CD4-positive, alpha-beta T cell (primary cell): ENCODE results near the gene LPCAT2. TPM values are rescaled to one million over a fixed set of nuclear protein-coding genes. Genes with fewer than 3 reads are reported as not detected.

Experiments used
- ATAC-seq: fragments of 200-7000 bp; cut with Tn5 transposase; one replicate; pipeline ENCODE4 v1.10.0; 2022; ENCODE audit warnings: mild to moderate bottlenecking; ENCODE audit not compliant: poor library complexity
- CTCF ChIA-PET: fragments of 350-600 bp; sonication (Branson Sonifier 250); formaldehyde crosslinking; loops from one replicate; lab custom pipeline; 2021; ENCODE audit warnings: antibody characterized with exemption, inconsistent platforms; lab: Charles Lee
- POLR2A ChIA-PET: fragments of 350-600 bp; sonication (Branson Sonifier 250); formaldehyde crosslinking; loops from one replicate; lab custom pipeline; 2021; ENCODE audit warnings: antibody characterized with exemption, inconsistent platforms; lab: Charles Lee
- DNase-seq, 14 experiments: peaks; one replicate each; pipeline ENCODE4 v3.0.0-alpha.2; 2013 to 2020; ENCODE audit warnings: mixed read lengths in 2 of 14
- H3K27ac ChIP-seq, 2 donors: one replicate each; pipeline versions ENCODE4 v1.5.1 to v1.7.0; 2013; ENCODE audit warnings: low read length in 2 of 2, low read depth in 1 of 2, mild to moderate bottlenecking in 1 of 2
- H3K27me3 ChIP-seq, 2 experiments: 1 replicate in 1 of 2; 2 replicates in 1 of 2; pipeline versions ENCODE4 v1.6.1 to v1.7.0; 2013; ENCODE audit warnings: low read length in 2 of 2, control low read depth in 1 of 2, mild to moderate bottlenecking in 1 of 2, moderate library complexity in 1 of 2; ENCODE audit not compliant: insufficient read depth in 2 of 2, control insufficient read depth in 1 of 2
- H3K36me3 ChIP-seq: one replicate; pipeline ENCODE4 v1.6.1; 2013; ENCODE audit warnings: low read length, control low read depth; ENCODE audit not compliant: insufficient read depth
- H3K4me1 ChIP-seq: one replicate; pipeline ENCODE4 v1.6.1; 2013; ENCODE audit warnings: low read length, control low read depth; ENCODE audit not compliant: insufficient read depth
- H3K4me3 ChIP-seq: one replicate; pipeline ENCODE4 v1.5.1; 2013; ENCODE audit warnings: mild to moderate bottlenecking, low read length, moderate library complexity
- H3K9me3 ChIP-seq, 2 experiments: 1 replicate in 1 of 2; 2 replicates in 1 of 2; pipeline versions ENCODE4 v1.6.1 to v1.7.0; 2013; ENCODE audit warnings: low read length in 2 of 2, mild to moderate bottlenecking in 2 of 2, control low read depth in 1 of 2, moderate library complexity in 1 of 2; ENCODE audit not compliant: control insufficient read depth in 1 of 2, insufficient read depth in 1 of 2
- H3K27ac Mint-ChIP-seq: one replicate; pipeline ENCODE4 v1.8.0; 2020; ENCODE audit warnings: mixed read lengths
- H3K27me3 Mint-ChIP-seq: one replicate; pipeline ENCODE4 v1.8.0; 2021; ENCODE audit warnings: mixed read lengths
- H3K36me3 Mint-ChIP-seq: one replicate; pipeline ENCODE4 v1.8.0; 2021; ENCODE audit warnings: low read depth, mixed read lengths
- H3K4me1 Mint-ChIP-seq: one replicate; pipeline ENCODE4 v1.8.0; 2021; ENCODE audit warnings: low read depth, mixed read lengths
- H3K4me3 Mint-ChIP-seq: one replicate; pipeline ENCODE4 v1.8.0; 2020; ENCODE audit warnings: mild to moderate bottlenecking, mixed read lengths
- H3K9me3 Mint-ChIP-seq: one replicate; pipeline ENCODE4 v1.8.0; 2020; ENCODE audit warnings: mixed read lengths
- CTCF ChIP-seq: fragments of 200-600 bp; IDR thresholded peaks from one replicate; pipeline ENCODE4 v1.8.0; 2022; ENCODE audit warnings: antibody characterized with exemption, mild to moderate bottlenecking
- intact Hi-C, 2 experiments: fragments of 100-400 bp; cut with DNase I in 1 of 2; cut with micrococcal nuclease in 1 of 2; formaldehyde crosslinking; loops; one replicate each; pipeline versions ENCODE4 v1.15.1 to v1.9.0; 2023 to 2025; cut with DNase I, micrococcal nuclease
- total RNA-seq, 174 experiments: library from RNA in 2 of 174; stranded (reverse) in 2 of 174; gene quantifications; one replicate each; pipeline ENCODE4 v1.2.3 and lab custom pipeline; 2021 to 2026

LPCAT2 gene
- total RNA-seq, 2 experiments from 2014 or later = 0.22 to 0.36 TPM

- Mint-ChIP-seq H3K27me3 (peaks cover 60% of the 10 kb centered on the region), H3K36me3 (no peaks in the 10 kb centered on the region), H3K27ac (no peak overlapping the region), H3K9me3 (peaks cover 15% of the 10 kb centered on the region), H3K4me3 (no peak overlapping the region), H3K4me1 (peaks cover 11% of the 10 kb centered on the region)
- Histone ChIP-seq H3K4me3 (peak overlapping the region; percentile 37), H3K9me3 (peaks cover 11 to 17% of the 10 kb centered on the region in 2 experiments), H3K36me3 (no peaks in the 10 kb centered on the region), H3K4me1 (peaks cover 10% of the 10 kb centered on the region), H3K27me3 (peaks cover 20 to 26% of the 10 kb centered on the region in 2 experiments), H3K27ac (no peak overlapping the region)
- POLR2A ChIA-PET = interaction anchor here (1.3 kb wide), 1 partner anchor 10 kb away, joined by 3 read pairs; no protein-coding TSS in a partner anchor
- intact Hi-C loops = no loop called here
- ATAC-seq (no peak), DNase-seq (no peak)
- CTCF ChIA-PET = no interaction called here
- TF ChIP-seq CTCF = no peak
These were observed 1.4 kb downstream of the LPCAT2 start for GRCh38 chr16:55510185-55510805.

GRCh38 chr16:55512941-55513340 lies 4.1 kb downstream of the LPCAT2 start:
- no peak for TF ChIP-seq CTCF
- Histone ChIP-seq H3K36me3 (no peaks in the 10 kb centered on the region), H3K27ac (no peak overlapping the region), H3K9me3 (peaks cover 11 to 12% of the 10 kb centered on the region in 2 experiments), H3K4me3 (no peak overlapping the region), H3K27me3 (peaks cover 20 to 26% of the 10 kb centered on the region in 2 experiments), H3K4me1 (peaks cover 10% of the 10 kb centered on the region)
- ATAC-seq = no peak
- ChIA-PET CTCF (no interaction called here), POLR2A (no interaction called here)
- DNase-seq = no peak
- Mint-ChIP-seq H3K27me3 (peaks cover 52% of the 10 kb centered on the region), H3K27ac (no peak overlapping the region), H3K4me1 (peaks cover 11% of the 10 kb centered on the region), H3K4me3 (no peak overlapping the region), H3K9me3 (peaks cover 15% of the 10 kb centered on the region), H3K36me3 (no peaks in the 10 kb centered on the region)
- intact Hi-C loops = no loop called here

- no peak for TF ChIP-seq CTCF
- Mint-ChIP-seq H3K9me3 (peaks cover 15% of the 10 kb centered on the region), H3K4me1 (peaks cover 10% of the 10 kb centered on the region), H3K27me3 (peaks cover 46% of the 10 kb centered on the region), H3K27ac (no peak overlapping the region), H3K36me3 (no peaks in the 10 kb centered on the region), H3K4me3 (no peak overlapping the region)
- H3K27ac ChIP-seq = no peak overlapping the region
- intact Hi-C loops = no loop called here
- H3K4me3 ChIP-seq = no peak overlapping the region
- ChIA-PET POLR2A (no interaction called here), CTCF (no interaction called here)
- H3K27me3 ChIP-seq = peaks cover 19 to 23% of the 10 kb centered on the region in 2 experiments
- peaks cover 11 to 12% of the 10 kb centered on the region in 2 experiments for H3K9me3 ChIP-seq
- H3K36me3 ChIP-seq = no peaks in the 10 kb centered on the region
- H3K4me1 ChIP-seq = peaks cover 9% of the 10 kb centered on the region
- no peak for DNase-seq
- no peak for ATAC-seq
These were observed 4.7 kb downstream of the LPCAT2 start for GRCh38 chr16:55513616-55514015.
